ENCODE results near the gene DPP6. TPM values are rescaled to one million over a fixed set of nuclear protein-coding genes. Genes with fewer than 3 reads are reported as not detected.

Gene DPP6
- total and polyA plus RNA-seq, 2 of the 8 experiments (the other 6 are each of a cell fraction or from before 2014, with no cell fraction given), result 4.7 to 6.8 TPM

GRCh38 chr7:154879629-154880028 is 827.4 kb downstream of the DPP6 start:
- Histone ChIP-seq H3K79me1 (ENCODE audit: low read depth, low read length) (no peaks in the 10 kb centered on the region; the same call in 1 of the 2 replicates), H2BK12ac (ENCODE audit: low read depth, low read length) (no peak overlapping the region), H3K27me3 (replicated peaks in 1 of 4; ENCODE audit: control insufficient read depth in 3 of 4, extremely low read depth in 1 of 4, insufficient read depth in 3 of 4, low read length in 3 of 4) (no peaks in the 10 kb centered on the region), H4K91ac (replicated peaks; ENCODE audit: insufficient read length, low read length) (no peak overlapping the region), H4K5ac (ENCODE audit: insufficient read length, low read depth, low read length) (no peak overlapping the region), H3K79me2 (ENCODE audit: control insufficient read depth in 1 of 2, insufficient read depth in 2 of 2, low read length in 2 of 2) (no peaks in the 10 kb centered on the region; a peak in 1 of 4 replicates), H3K56ac (replicated peaks; ENCODE audit: insufficient read length, low read depth, low read length) (no peak overlapping the region), H3K4me1 (replicated peaks in 1 of 4; ENCODE audit: control insufficient read depth in 3 of 4, insufficient read depth in 4 of 4, low read length in 3 of 4) (no peaks in the 10 kb centered on the region), H2BK20ac (ENCODE audit: low read length) (no peak overlapping the region), H3K4ac (replicated peaks; ENCODE audit: insufficient read length, low read depth, low read length) (no peak overlapping the region), H4K8ac (ENCODE audit: extremely low read depth, insufficient read depth, low read length) (no peak overlapping the region), H2BK5ac (ENCODE audit: low read depth, low read length) (no peak overlapping the region), H3K18ac (ENCODE audit: extremely low read depth, low read length) (no peak overlapping the region), H3K9me3 (ENCODE audit: insufficient read depth in 2 of 2, low read depth in 1 of 2, low read length in 1 of 2) (peaks cover 0 to 19% of the 10 kb centered on the region in 2 experiments; a peak in 1 of 4 replicates), H2BK15ac (ENCODE audit: low read length) (no peak overlapping the region), H2AFZ (ENCODE audit: low read length) (no peak overlapping the region), H3K23ac (ENCODE audit: insufficient read length) (no peak overlapping the region), H2BK120ac (replicated peaks; ENCODE audit: low read depth, low read length) (no peak overlapping the region), H3K36me3 (ENCODE audit: control insufficient read depth in 2 of 4, insufficient read depth in 4 of 4, low read length in 3 of 4) (peaks cover 0 to 4% (median 0%) of the 10 kb centered on the region in 4 experiments; a peak in 2 of 8 replicates), H3K4me3 (ENCODE audit: extremely low read depth in 1 of 4, insufficient read depth in 2 of 4, low read depth in 3 of 4, low read length in 4 of 4) (no peak overlapping the region), H3K9ac (replicated peaks in 1 of 4; ENCODE audit: extremely low read depth in 1 of 4, low read depth in 3 of 4, low read length in 3 of 4) (no peak overlapping the region), H3K23me2 (ENCODE audit: low read depth, low read length) (peaks cover 17% of the 10 kb centered on the region; the same call in 1 of the 2 replicates), H3K27ac (ENCODE audit: low read depth, low read length) (no peak overlapping the region), H3K14ac (ENCODE audit: insufficient read length) (no peak overlapping the region), H3K4me2 (ENCODE audit: insufficient read depth in 1 of 2, low read depth in 2 of 2, low read length in 2 of 2) (no peak overlapping the region), H4K20me1 (replicated peaks in 1 of 2; ENCODE audit: control insufficient read depth in 1 of 2, insufficient read depth in 2 of 2, low read length in 2 of 2) (peaks cover 0 to 11% of the 10 kb centered on the region in 2 experiments), H2AK5ac (ENCODE audit: low read depth, low read length) (no peak overlapping the region)
- POLR2A ChIA-PET (ENCODE audit: partially characterized antibody), result interaction anchor here (1.6 kb wide), 1 partner anchor 13 kb away, joined by 4 read pairs; no protein-coding TSS in a partner anchor
- CTCF ChIA-PET (ENCODE audit: partially characterized antibody), result interaction anchor here (1.2 kb wide), 1 partner anchor 13 kb away, joined by 4 read pairs; no protein-coding TSS in a partner anchor
- DNase-seq (ENCODE audit: low read depth in 1 of 2, low spot score in 2 of 2), result no peak
- FAIRE-seq, result no peak
- 84% methylated on average over 10 of the region's 11 CpGs; no CpG with 5 or more reads in 1 of the 2 experiments for WGBS, 2 experiments (ENCODE audit: extremely low coverage in 1 of 2, insufficient coverage in 1 of 2, insufficient read length in 1 of 2, insufficient replicate concordance in 2 of 2, low coverage in 1 of 2, low lambda C conversion rate in 2 of 2, missing lambda C conversion rate in 1 of 2)
- TF ChIP-seq ATF2 (IDR thresholded peaks at IDR 0.05; ENCODE audit: low read length), result no peak
